Prostate gland (tissue), 2 donors: ENCODE measurements around the gene ANGPTL4. TPM values are rescaled to one million over a fixed set of nuclear protein-coding genes. Genes with fewer than 3 reads are reported as not detected.

Source experiments
- DNase-seq: peaks from one replicate; pipeline ENCODE4 v3.0.0-alpha.2; 2019; ENCODE audit warnings: low spot score
- H3K27ac ChIP-seq, 2 donors: fragments of 200-600 bp; sonication (generic); 2 replicates each; pipeline ENCODE4 v1.5.1; 2017 to 2019
- H3K27me3 ChIP-seq: fragments of 200-600 bp; sonication (generic); replicated peaks from 2 replicates; pipeline ENCODE4 v1.5.1; 2019; ENCODE audit not compliant: insufficient read depth
- H3K36me3 ChIP-seq, 2 donors: fragments of 200-600 bp; sonication (generic); 1 replicate in 1 of 2; 2 replicates in 1 of 2; pipeline versions ENCODE4 v1.5.1 to v1.8.1; 2017 to 2019
- H3K4me1 ChIP-seq: fragments of 200-600 bp; sonication (generic); replicated peaks from 2 replicates; pipeline ENCODE4 v1.5.1; 2019
- H3K4me3 ChIP-seq, 2 donors: fragments of 200-600 bp; sonication (generic); 2 replicates each; pipeline ENCODE4 v1.5.1; 2017 to 2019
- H3K9me3 ChIP-seq: fragments of 200-600 bp; sonication (generic); 2 replicates; pipeline ENCODE4 v1.5.1; 2017
- CTCF ChIP-seq, 4 experiments: fragments of 200-600 bp in 2 of 4; fragments of 450-650 bp in 2 of 4; sonication (generic) in 2 of 4; IDR thresholded peaks; 1 replicate in 3 of 4; 2 replicates in 1 of 4; pipeline ENCODE4 v1.5.1; 2016 to 2019; ENCODE audit warnings: antibody characterized with exemption in 4 of 4, mild to moderate bottlenecking in 2 of 4, moderate library complexity in 2 of 4
- POLR2A ChIP-seq: fragments of 450-650 bp; IDR thresholded peaks from one replicate; pipeline ENCODE4 v1.6.1; 2016; ENCODE audit warnings: antibody characterized with exemption, mild to moderate bottlenecking
- POLR2AphosphoS5 ChIP-seq: sonication (generic); formaldehyde crosslinking; IDR thresholded peaks from one replicate; pipeline ENCODE4 v1.6.1; 2017; ENCODE audit warnings: antibody characterized with exemption
- WGBS: methylation state at CpG from one replicate; pipeline ENCODE4 v1.1.5; 2018; 5-methylcytosine and 5-hydroxymethylcytosine counted together
- intact Hi-C: fragments of 100-400 bp; cut with DNase I; formaldehyde crosslinking; loops from one replicate; pipeline ENCODE4 v1.14.2; 2022
- total RNA-seq, 2 donors: library from RNA; depleted of rRNA; stranded (reverse); fragments of >200 nt; gene quantifications; one replicate each; pipeline ENCODE4 v1.1.0, GENCODE V29; 2016

Gene ANGPTL4
- total RNA-seq, 2 donors from 2014 or later, result 25.7 to 26.4 TPM

- Histone ChIP-seq H3K4me1 (peaks cover 9% of the 10 kb centered on the region), H3K27me3 (no peaks in the 10 kb centered on the region), H3K27ac (peak overlapping the region; percentile 78 to 100), H3K9me3 (no peaks in the 10 kb centered on the region), H3K4me3 (no peak overlapping the region), H3K36me3 (no peaks in the 10 kb centered on the region)
- WGBS, result 78% methylated on average over 16 of the region's 16 CpGs
- no peak for DNase-seq
- intact Hi-C loops, result loop anchor here (2.0 kb wide), 1 partner anchor 25 kb away; no protein-coding TSS in a partner anchor
- no peak for TF ChIP-seq POLR2A
- TF ChIP-seq POLR2AphosphoS5, result peak; percentile 63
- TF ChIP-seq CTCF (IDR thresholded peaks at IDR 0.05), result no peak
These were observed 24.0 kb downstream of the ANGPTL4 start for GRCh38 chr19:8387688-8388611.

GRCh38 chr19:8388612-8388958, 24.6 kb downstream of the ANGPTL4 start:
- Histone ChIP-seq H3K4me1 (peaks cover 9% of the 10 kb centered on the region), H3K27ac (peak overlapping the region; percentile 78 to 100), H3K27me3 (no peaks in the 10 kb centered on the region), H3K9me3 (no peaks in the 10 kb centered on the region), H3K4me3 (no peak overlapping the region), H3K36me3 (no peaks in the 10 kb centered on the region)
- no peak for DNase-seq
- intact Hi-C loops, result loop anchor here (2.0 kb wide), 1 partner anchor 26 kb away; no protein-coding TSS in a partner anchor
- 48% methylated on average over 2 of the region's 2 CpGs for WGBS
- TF ChIP-seq POLR2A (no peak), CTCF (IDR thresholded peaks at IDR 0.05) (no peak), POLR2AphosphoS5 (no peak)

- Histone ChIP-seq H3K4me3 (peak within 1 kb of the TSS; percentile 100), H3K27ac (peak within 1 kb of the TSS; percentile 99 to 100), H3K9me3 (no peaks in the 10 kb centered on the region), H3K36me3 (no peaks in the 10 kb centered on the region), H3K4me1 (peaks cover 15% of the 10 kb centered on the region), H3K27me3 (no peaks in the 10 kb centered on the region)
- peak; percentile 100 for DNase-seq
- intact Hi-C loops, result loop anchor here (2.0 kb wide), 1 partner anchor 27 kb away; no protein-coding TSS in a partner anchor
- under 1% methylated on average over 60 of the region's 70 CpGs for WGBS
- peak; percentile 63 for TF ChIP-seq POLR2A
- no peak for TF ChIP-seq CTCF (IDR thresholded peaks at IDR 0.05)
- TF ChIP-seq POLR2AphosphoS5, result peak; percentile 99
These were observed 26.1 kb downstream of the ANGPTL4 start, which contains the start of gene RAB11B for GRCh38 chr19:8389891-8390616. Gene RAB11B, plus strand, starts transcription at chr19:8390360. Its CDS starts 57 bp downstream, at chr19:8390417.

GRCh38 chr19:8390617-8390981, 26.6 kb downstream of the ANGPTL4 start:
- Histone ChIP-seq H3K4me3 (peak overlapping the region; percentile 100), H3K9me3 (no peaks in the 10 kb centered on the region), H3K27me3 (no peaks in the 10 kb centered on the region), H3K36me3 (no peaks in the 10 kb centered on the region), H3K4me1 (peaks cover 15% of the 10 kb centered on the region), H3K27ac (peak overlapping the region; percentile 99 to 100)
- DNase-seq, result peak; percentile 95
- WGBS, result under 1% methylated on average over 28 of the region's 28 CpGs
- TF ChIP-seq CTCF (IDR thresholded peaks at IDR 0.05) (no peak), POLR2A (peak; percentile 48)
- intact Hi-C loops, result no loop called here
